T47D (cell line): ENCODE measurements around the gene NPM1.
A peak's percentile ranks its signal among the peaks of the same experiment; 100 is the strongest.
"Not testable (repeated sequence)": the region's sequence is repeated elsewhere in the genome, so short reads cannot be mapped to it uniquely, and the experiment has no call there.

Experiments
- DNase-seq, 2 experiments: peaks; one replicate each; pipeline versions ENCODE4 v3.0.0 to v3.0.0-alpha.2; 2011 to 2012; ENCODE audit warnings: low read depth in 1 of 2, low spot score in 1 of 2
- JUND ChIP-seq: IDR thresholded peaks from 2 replicates; pipeline ENCODE4 v1.6.1; 2012; ENCODE audit warnings: low read depth
- in situ Hi-C: cut with HindIII; loops from 2 replicates; pipeline ENCODE4 v1.10.0; 2016; ENCODE audit warnings: low sequenced_read_pairs, low pct_unique_long_range_greater_than_20kb

NPM1 gene

DNA sequence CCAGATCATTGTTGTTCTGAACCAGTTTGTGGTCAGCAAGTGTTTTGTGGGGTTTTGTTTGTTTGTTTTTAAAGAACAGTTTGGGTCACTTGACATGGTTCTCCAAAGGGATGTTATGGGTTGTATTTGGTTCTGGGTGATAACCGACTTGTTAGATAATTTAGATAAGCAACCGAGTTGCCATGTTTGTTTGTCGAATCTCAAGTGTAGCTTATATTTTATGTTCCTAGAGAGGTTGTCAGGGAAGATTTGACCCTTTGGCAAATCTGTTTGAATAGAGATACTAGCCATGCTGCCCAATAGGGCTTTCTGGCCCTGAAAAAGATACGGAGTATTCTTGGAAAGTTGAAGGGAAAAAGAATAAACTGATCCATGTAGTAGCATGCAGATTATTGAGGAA, 19.6 kb downstream of the NPM1 start:
- DNase-seq = no peak
- in situ Hi-C loops = no loop called here
- TF ChIP-seq JUND = no peak

DNA sequence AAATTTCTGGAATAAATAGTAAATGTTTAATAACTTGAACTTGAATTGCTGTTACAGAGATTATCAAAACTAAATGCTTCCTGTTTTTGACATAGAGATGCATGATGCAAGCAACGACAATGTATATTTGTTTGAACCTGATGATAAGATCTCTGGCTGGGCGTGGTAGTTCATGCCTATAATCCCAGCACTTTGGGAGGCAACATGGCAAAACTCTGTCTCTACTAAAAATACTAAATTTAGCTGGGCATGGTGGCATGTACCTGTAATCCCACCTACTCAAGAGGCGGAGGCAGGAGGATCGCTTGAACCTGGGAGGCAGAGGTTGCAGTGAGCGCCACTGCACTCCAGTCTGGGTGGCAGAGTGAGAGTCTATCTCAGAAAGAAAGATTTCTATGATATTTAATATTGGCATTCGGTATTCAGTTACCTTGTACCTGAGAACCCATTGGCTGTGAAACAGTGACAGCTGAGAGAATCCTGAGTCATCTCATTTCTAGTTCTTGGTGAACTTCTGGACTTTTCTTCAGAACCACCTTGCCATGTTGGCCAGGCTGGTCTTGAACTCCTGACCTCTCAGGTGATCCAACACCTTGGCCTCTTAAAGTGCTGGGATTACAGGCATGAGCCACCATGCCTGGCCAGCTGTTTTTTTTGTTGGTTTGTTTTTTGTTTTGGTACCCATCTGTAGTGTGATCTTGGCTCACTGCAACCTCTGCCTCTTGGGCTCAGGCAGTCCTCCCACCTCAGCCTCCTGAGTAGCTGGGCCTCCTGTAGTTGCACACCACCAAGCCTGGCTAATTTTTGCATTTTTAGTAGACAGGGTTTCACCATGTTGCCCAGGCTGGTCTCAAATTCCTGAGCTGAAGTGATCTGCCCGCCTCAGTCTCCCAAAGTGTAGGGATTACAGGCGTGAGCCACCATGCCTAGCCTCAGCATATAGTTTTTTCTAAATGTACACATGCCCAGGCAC, 21.8 kb downstream of the NPM1 start:
- DNase-seq = peak in 1 of 2 experiments; percentile 52
- in situ Hi-C loops = no loop called here
- no peak for TF ChIP-seq JUND

DNA sequence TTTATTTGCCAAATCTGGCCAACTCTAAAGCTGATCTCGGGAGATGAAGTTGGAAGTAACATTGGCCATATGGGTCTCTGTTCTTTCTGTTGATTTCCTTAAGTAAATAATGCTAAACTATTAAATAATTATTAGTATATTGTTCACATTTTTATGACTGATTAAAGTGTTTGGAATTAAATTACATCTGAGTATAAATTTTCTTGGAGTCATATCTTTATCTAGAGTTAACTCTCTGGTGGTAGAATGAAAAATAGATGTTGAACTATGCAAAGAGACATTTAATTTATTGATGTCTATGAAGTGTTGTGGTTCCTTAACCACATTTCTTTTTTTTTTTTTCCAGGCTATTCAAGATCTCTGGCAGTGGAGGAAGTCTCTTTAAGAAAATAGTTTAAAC, 22.5 kb downstream of the NPM1 start:
- TF ChIP-seq JUND = no peak
- DNase-seq = no peak
- in situ Hi-C loops = no loop called here

DNA sequence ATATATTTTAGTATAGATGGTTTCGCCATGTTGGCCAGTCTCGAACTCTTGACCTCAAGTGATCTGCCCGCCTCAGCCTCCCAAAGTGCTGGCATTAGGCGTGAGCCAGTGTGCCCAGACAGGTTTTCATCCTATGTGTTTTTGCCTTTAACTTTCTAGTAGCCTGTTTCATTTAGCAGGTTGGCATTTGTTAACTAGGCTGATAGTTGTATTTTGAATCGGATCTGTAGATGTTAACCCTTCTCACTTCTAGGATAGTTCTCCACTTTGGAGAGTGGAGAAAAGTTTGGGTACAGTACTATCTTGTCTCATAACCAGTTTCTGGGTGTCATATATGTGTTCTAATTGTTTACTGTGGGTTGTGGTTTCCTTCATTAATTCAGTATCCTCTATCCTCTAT, 24.5 kb downstream of the NPM1 start:
- no peak for DNase-seq
- in situ Hi-C loops = no loop called here
- TF ChIP-seq JUND = no peak

DNA sequence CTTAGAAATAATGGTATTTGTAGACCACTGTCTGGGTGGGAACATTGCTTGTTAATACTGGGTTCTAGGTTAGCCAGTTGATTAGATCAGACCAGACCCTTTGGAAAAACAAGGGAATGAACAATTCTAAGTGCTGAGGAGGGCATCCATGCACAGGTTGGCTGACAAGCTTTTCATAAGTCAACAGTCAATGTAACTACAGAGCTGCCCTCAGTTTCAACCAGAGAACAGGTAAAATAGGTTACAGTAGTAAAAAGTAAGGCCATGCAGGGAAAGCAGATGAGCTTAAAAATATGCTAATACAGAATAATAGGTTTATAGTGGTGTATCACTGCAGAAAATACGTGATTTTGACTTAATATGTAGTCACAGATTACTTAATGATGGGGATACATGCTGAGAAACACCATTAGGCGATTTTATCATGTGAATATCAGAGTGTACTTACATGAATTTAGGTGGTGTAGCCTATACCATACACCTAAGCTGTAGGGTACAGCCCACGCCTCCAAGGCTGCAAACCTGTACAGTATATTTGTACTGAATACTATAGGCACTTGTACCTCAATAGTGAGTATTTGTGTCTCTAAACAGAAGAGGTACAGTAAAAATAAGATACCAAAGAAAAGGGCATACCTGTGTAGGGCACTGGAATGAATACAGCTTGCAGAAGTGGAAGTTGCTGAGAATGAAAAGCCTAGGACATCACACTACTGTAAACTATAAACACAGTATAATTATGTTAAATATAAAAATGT, 25.7 kb downstream of the NPM1 start:
- in situ Hi-C loops = no loop called here
- DNase-seq = no peak
- TF ChIP-seq JUND = no peak

DNA sequence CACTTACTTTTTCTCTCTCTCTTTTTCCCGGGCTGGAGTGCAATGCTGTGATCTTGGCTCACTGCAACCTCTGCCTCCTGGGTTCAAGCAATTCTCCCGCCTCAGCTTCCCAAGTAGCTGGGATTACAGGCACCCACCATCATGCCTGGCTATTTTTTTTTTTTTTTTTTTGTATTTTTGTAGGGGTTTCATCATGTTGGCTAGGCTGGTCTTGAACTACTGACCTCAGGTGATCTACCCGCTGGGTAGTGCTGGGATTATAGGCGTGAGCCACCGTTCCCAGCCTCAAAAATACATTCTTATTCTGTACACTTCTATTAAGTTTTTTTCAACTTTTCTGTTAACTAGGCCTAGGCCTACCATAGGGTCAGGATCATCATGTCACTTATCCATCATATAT, 26.3 kb downstream of the NPM1 start:
- in situ Hi-C loops, DNase-seq: not testable (repeated sequence)

DNA sequence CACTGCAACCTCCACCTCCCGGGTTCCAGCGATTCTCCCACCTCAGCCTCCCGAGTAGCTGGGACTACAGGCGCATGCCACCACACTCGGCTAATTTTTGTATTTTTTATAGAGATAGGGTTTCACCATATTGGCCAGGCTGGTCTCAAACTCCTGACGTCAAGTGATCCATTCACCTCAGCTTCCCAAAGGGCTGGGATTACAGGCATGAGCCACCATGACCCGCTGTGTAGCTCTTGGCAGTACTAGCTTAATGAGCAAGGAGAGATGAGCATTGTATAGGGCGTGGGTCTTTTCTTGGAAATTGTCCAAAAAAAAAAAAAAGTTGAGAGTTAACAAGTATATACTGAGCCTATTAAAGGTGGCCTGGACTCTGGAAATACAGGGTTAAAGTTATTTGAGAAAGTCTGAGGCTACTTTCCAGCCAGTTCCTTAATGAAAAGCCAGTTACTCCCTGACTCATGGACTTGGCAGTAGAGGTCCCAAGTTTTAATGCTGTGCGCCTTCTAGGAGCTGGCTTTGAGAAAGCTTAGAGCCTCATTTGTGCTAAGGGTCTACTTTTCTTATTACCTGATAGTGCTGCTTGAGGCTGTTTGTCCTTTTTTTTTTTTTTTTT, 27.6 kb downstream of the NPM1 start:
- in situ Hi-C loops = no loop called here
- no peak for DNase-seq
- TF ChIP-seq JUND = no peak

DNA sequence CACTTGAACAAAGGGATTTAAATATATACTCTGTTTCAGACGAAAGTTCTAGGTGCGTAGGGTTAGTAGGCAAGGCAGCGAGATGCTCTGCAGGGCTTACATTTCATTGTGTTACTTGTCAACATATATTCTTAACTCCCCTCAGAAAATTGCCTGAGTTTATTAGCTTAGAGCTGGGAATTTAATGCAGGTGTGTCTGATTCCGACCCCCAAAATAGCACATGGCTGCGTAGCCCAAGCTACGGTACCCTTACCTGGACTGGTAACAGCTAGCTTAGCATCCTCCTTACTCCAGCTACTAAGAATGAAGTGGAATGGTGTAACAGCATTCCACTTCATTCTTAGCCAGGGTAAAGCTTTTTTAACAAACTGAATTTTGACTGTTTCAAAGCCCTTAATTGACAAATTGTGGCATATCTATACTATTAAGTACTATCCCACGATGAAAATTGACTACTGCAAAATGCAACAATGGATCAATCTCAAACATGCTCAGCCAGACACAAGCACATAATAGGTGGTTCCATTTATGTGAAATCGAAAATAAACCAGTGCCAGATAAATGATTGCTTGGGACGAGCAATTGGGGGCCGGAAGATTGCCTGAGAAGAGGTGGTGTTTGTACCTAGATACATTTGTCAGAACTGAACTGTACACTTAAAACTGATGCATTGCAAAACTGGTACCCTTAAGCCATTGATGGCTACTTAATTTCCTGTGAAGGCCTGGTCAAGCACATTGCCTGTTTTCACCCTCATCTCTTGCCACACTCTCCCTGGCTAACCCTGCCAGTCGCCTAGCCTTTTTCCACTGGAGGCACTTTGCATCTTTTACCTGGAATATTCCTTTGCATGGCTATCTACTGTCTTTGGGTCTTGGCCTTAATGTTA, 28.8 kb downstream of the NPM1 start:
- in situ Hi-C loops = no loop called here
- no peak for DNase-seq
- no peak for TF ChIP-seq JUND

DNA sequence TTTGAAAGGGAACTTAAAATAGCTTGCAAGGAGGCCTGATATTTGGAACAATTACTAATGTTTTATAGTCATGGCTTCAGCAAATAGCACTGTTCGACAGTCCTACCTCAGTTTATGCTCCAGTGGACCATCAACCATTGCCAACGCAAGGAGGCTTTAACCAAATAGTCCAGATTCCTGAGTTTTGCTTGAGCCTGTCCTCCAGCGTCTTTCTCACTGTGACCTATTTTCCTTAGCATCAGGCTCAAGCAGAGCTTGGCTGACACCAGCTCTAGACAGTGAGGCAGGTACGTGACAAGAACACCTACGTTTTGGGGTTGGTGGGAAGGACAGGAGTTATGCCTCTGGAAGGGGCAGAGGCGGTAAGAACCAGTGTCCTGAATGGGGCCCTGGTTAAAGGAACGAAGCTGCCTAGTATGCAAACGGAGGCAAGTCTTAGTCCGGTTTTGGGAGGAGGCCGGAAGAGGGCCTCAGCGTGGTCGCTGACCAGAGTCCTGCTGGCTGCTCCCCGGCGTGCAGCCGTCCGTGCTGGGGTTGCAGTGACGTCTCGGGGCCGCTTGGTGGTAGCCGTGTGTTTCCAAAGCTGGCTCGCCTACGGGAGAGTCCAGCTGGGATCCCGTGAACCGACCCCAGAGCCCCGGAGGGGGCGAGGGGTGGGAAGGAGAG, 30.8 kb downstream of the NPM1 start:
- no peak for TF ChIP-seq JUND
- peak; percentile 90 to 98 for DNase-seq
- in situ Hi-C loops = no loop called here

DNA sequence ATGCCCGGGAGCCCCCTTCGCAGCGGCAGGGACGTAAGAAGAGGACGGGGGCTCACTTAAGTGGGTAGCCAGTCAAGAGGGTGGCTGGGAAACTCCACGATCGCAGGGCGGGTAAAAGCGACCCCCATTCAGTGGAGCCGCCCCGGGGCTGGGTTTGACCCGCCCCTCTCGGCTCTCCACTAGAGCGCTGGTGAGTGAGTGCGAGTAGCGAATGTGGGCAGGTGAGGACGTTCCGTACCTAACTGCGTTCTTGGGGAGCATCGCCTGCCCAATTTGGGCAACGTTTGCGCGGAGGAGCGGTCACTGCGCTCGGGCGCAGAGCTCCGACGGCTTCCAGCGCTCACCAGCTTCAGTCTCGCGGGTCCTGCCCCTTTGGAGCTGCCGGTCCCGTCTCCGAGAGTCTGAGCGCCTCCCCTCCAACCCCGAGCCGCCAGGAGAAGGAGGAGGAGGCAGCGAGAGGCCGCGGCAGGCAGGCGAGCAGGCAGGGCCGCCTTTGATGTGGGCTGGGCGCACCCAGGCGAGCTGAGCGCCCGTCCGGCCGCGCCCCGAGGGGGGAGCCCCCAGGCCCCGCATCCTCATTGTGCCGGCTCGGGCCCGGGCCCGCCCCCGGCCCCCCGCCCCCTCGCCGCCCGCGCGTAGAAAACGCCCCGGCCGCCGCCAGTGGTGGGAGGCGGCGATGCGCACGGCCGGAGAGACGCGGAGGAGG, 31.5 kb downstream of the NPM1 start, which contains the start of gene FGF18:
TSS of gene FGF18 (plus strand) at position 666 of the 706 bp plus-strand sequence. CDS start 553 bp downstream, outside the sequence.
- in situ Hi-C loops = no loop called here
- peak; percentile 65 to 70 for DNase-seq

DNA sequence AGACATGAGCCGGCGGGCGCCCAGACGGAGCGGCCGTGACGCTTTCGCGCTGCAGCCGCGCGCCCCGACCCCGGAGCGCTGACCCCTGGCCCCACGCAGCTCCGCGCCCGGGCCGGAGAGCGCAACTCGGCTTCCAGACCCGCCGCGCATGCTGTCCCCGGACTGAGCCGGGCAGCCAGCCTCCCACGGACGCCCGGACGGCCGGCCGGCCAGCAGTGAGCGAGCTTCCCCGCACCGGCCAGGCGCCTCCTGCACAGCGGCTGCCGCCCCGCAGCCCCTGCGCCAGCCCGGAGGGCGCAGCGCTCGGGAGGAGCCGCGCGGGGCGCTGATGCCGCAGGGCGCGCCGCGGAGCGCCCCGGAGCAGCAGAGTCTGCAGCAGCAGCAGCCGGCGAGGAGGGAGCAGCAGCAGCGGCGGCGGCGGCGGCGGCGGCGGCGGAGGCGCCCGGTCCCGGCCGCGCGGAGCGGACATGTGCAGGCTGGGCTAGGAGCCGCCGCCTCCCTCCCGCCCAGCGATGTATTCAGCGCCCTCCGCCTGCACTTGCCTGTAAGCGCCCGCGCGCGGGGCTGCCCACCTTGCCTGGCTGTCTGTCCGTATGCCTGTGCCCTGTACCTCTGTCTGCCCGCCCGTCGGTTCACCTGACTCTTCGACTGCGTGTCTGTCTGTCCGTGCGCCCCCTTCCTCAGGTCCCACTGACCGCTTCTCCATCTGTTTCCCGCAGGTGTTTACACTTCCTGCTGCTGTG, 32.2 kb downstream of the NPM1 start:
- DNase-seq = peak; percentile 31 to 62
- in situ Hi-C loops = no loop called here
- TF ChIP-seq JUND = no peak

More for the DNA sequence above, 31.5 kb downstream of the NPM1 start, which contains the start of gene FGF18:
- TF ChIP-seq JUND = no peak
